ENCODE results near the gene CHST8.
"Not testable (repeated sequence)": the region's sequence is repeated elsewhere in the genome, so short reads cannot be mapped to it uniquely, and the experiment has no call there.

The CHST8 gene

DNA sequence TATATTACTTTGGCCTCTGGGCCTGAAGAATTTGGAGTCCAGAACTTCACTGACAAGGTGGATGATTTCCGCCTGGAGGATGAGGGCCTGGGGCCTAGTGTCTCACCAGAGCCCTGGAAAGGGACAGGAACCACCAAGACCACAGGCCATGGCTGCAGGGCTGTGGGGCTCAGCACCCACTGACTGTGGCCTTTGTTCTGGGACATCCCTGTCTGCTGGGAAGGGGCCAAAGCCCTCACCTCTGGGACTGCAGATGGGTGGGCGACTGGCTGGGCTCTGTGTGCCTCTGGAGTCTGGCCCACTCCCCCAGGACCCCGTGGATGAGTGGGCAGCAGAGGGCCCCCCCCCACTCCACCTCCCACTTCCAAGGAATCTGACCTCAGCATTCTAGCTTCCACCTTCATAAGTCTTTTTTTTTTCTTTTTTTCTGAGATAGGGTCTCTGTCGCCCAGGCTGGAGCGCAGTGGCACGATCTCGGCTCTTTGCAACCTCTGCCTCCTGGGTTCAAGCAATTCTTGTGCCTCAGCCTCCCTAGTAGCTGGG lies 20.3 kb downstream of the CHST8 start:
- no peak for DNase-seq (ENCODE audit: low read depth, low spot score)

GRCh38 chr19:33644284-33644836 lies 22.6 kb downstream of the CHST8 start:
- no peak for DNase-seq (ENCODE audit: low read depth, low spot score)

- no peak for DNase-seq (ENCODE audit: low read depth, low spot score)
Observed at GRCh38 chr19:33646306-33646705, 24.6 kb downstream of the CHST8 start.

GRCh38 chr19:33647146-33647545 lies 25.4 kb downstream of the CHST8 start:
- DNase-seq (ENCODE audit: low read depth, low spot score) = no peak

DNA sequence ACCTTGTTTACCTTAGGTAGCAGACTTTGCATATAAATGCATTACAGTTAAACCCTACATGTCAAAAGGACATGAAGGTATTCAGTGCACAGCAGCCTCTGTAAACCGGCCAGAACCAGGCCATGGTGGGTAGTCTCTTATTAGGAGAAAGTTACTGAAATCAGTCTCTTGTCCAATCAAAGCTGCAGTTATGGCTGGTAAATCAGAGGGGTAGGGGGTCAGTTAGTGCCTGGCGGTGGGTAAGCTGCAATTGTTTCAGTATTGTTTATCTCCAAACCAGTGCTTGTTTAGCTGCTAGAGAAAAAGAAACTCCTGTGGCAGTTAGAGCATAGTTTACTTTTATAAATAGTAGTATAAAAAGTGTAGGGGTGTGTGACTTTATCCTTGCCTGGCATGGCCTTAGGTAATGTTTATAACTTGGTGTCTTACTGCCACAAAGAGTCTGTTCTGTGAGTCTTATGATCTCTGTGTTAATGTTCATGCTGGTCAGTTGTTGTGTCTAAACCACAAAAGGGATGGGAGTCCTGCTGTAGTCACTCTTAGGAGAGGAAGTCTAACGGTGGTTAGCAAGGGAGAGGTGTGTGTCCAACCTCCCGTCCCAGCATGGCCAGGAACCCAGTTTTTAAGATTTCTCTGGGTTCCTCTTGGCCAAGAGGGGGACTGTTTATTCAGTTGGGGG lies 28.0 kb downstream of the CHST8 start:
- no peak for DNase-seq (ENCODE audit: low read depth, low spot score)

DNA sequence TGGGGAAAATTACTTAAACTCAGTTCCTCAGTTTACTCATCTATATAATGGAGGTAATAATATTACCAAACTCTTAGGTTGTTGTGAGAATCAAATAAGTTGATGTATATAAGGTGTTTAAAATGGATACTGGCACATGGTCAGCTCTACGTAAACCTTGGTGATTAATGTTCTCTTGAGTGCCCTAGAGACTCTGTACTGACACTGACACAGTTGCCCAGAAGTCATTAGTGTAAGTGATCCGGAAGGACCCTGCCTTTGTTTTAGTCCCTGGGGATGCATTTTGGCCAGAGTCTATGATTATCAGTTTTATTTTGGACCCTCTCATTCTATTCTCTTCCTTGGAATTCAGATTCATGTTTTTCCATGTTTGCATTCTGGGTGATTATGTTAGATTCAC lies 31.9 kb downstream of the CHST8 start:
- no peak for DNase-seq (ENCODE audit: low read depth, low spot score)

GRCh38 chr19:33654840-33655508 lies 33.2 kb downstream of the CHST8 start:
- DNase-seq (ENCODE audit: low read depth, low spot score) = no peak

DNA sequence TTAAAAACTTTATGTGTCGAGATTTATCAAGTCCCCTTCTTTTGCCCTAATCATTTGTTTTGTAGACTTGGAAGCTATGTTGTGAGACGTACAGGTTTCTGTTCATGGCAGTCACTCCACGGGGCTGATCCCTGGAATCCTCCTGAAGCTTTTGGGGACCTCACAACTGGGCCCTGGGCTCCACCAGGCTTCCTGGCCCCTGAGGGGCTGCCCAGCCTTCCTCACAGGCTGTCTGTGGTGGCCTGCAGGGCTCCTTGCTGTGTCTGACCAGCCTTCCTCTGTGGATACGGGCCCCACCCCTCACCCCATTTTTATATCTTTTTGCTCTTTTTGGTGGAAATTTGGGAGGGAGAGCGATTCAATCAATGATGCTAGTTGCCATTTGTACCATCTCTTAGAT lies 38.1 kb downstream of the CHST8 start:
- DNase-seq (ENCODE audit: low read depth, low spot score) = no peak

GRCh38 chr19:33660410-33661124 lies 38.8 kb downstream of the CHST8 start:
- no peak for DNase-seq (ENCODE audit: low read depth, low spot score)

DNA sequence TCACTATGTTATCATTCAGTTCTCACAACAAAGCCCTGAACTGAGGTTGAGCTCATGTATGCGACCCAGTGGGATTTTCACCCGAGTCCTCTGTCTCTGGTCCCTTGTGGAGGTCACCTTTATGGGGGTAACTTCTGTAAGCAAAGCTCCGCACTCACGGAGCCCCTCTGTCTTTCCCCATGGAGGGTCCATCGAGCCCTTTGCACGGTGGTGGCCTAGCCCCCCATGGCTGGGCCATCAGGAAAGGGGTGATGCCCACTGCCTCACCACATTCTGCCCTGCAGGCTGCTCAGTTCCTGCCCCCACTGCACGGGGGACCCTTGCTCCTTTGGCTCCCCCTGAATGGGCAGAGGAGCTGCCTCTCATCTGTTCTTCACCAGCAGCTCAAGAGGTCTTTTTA lies 39.6 kb downstream of the CHST8 start:
- DNase-seq (ENCODE audit: low read depth, low spot score) = no peak

DNA sequence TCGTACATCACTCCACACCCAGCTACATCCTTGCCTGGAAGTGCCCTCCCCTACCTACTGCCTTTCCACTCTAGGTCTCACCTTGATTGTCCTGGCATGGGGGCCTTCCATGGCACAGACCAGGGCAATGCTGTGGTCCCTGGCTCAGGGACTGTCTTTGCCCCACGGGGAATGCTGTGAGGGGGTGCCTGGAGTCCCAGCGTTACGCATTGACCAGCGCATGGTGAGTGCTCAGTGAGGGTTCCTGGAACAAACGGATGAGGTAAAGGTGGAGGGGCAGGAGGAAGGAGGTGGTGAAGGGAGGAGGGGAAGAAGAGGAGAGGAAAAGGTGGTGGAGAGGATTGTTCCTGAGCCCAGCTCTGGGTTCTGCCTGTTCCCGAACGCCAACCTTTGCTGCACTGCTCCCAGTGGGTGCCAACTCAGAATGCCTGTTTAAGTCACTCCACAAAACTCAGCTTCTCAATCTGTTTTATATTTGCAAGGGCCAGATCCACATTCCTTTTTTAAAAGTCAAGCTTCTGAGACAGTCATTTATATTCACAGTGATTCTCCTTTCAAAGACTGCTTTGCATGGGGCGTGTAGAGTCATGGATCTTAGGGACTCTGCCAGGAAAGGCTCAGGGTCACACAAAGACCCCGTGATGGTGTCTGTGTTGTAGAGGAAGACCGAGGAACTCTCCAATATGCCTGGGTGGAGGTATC lies 40.8 kb downstream of the CHST8 start:
- no peak for DNase-seq (ENCODE audit: low read depth, low spot score)

- not testable (repeated sequence) for DNase-seq (ENCODE audit: low read depth, low spot score)
Observed at GRCh38 chr19:33663316-33663715, 41.6 kb downstream of the CHST8 start.

DNA sequence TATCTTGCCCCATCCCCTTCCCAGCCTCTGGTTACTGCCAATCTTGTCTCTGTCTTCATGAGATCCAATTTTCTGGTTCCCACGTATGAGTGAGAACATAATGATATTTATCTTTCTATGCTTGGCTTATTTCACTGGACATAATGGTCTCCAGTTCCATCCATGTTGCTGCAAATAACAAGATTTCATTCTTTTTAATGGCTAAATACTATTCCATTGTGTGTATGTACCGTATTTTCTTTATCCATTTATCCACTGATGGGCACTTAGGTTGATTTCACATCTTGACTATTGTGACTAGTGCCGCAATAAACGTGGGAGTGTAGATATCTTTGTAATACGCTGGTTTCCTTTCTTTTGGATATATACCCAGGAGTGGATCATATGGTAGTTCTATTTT lies 43.0 kb downstream of the CHST8 start:
- DNase-seq (ENCODE audit: low read depth, low spot score) = no peak

DNA sequence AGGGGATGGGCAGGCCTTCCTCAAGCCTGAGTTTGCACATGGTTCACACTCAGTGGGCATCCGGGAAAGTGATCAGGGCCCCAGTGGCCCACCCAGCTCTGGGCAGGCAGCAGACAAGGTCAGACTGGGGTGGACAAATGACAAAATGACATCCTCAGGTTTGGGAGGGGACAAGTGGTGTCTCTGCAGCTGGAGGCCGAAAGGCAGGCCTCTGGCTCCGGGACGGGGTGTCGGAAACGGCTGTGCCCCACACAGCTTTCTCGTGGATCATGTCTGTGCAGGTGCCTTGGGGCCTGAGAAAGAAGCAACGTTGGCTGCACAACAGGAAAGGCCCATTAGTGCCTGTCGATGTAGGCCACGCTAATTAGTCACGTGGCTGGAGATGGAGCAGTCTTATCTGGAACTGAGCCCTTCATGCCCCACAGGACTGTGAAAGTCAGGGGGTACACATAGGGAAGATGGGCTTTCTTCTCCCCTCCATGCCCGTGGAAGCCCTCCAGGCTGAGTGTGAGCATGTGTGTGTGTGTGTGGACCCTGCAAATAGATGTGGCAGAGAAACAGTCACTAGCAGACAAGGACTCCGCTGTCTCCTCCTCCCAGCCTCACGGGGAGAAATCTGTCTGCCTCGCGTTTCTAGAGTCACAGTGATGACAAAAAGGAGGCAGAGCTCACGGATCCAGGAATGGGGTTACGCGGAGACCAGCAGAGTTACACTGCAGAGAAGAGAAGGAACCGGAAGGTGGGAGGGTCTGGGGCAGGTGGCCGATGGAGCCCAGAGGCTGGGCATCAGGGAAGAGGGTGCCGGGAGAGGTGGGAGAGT lies 44.2 kb downstream of the CHST8 start:
- no peak for DNase-seq (ENCODE audit: low read depth, low spot score)

DNA sequence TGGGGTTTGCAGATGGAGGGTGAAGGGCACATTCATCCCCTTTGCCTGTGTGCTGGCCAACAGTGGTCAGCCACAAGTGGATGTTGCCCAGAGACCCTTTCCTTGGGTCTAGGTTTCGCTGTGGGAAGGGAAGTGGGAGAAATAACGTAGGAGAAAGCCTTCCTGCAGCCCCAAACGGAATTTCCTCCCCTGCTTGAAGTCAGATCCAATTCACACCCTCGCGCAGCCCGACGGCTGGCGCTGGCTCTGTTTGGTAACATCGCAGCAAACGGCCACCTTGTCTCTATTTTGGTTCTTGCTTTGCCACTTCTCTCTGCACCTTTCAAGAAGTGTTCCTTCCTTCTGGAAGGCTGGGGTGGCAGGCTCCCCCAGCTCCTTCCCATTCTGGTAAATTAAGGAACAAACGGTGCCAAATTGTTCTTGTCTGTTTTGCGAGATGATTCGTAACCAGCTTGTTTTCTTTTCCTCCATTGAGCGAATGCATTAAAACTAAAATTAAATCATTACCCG lies 45.4 kb downstream of the CHST8 start:
- DNase-seq (ENCODE audit: low read depth, low spot score) = no peak

DNA sequence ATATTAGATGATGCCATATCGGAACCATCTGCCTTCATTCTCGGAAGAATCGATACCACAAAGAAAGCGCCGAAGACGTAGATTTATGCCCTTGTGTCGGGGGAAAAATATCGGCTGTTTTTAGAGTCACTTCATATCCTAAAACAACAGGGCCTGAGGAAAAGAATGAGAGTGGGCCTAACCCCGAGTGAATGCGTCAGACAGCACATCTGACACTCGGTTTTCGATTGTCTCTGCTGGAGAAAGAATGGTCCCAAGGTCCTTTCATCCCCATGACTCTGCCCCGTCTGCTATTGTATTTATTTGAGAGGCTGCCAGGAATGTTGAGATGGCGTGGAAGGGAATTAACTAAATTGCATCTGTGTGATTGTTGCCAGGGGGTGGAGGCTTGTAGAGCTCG lies 46.1 kb downstream of the CHST8 start:
- DNase-seq (ENCODE audit: low read depth, low spot score) = no peak

DNA sequence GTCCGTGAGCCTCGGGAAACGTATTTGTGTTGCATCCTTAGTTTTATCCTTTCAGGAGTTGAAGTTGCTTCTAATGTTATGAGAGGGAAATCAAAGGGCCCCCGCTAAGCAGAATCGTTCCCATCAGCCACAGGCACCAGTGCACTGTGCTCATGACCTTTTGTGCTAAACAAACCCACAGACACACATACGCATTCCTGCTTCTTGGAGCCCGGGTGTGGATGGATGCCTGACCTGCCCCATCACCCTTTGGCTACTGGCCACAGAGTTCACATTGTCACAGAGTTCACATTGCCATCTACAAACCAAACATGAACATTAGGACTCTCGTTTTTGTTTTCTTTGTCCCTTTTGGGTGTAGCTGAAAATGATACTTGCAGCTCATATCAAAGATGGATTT lies 47.2 kb downstream of the CHST8 start:
- no peak for DNase-seq (ENCODE audit: low read depth, low spot score)

- no peak for DNase-seq (ENCODE audit: low read depth, low spot score)
Observed at GRCh38 chr19:33669376-33669775, 47.6 kb downstream of the CHST8 start.

GRCh38 chr19:33670398-33670797 lies 48.6 kb downstream of the CHST8 start:
- no peak for DNase-seq (ENCODE audit: low read depth, low spot score)

DNA sequence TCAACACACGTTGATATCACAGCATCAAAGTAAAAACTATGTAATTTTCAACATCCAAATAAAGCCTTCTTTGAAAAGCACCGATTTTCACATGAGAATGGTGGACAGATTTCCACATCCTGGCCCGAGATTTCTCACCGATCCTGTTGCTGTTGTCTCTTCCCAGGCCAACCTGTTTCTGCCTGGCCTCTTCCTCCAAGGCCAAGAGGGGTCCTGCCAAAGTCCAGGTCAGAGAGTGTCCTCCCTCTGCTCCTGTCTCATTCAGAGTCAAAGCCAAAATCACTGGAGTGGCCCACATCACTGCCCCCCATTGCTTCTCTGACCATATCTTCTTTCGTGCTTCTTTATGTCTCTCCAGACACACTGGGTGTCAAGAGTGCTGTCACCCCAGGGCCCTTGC lies 49.5 kb downstream of the CHST8 start:
- no peak for DNase-seq (ENCODE audit: low read depth, low spot score)
